ENCODE data around the gene MAPK13. TPM values are rescaled to one million over a fixed set of nuclear protein-coding genes. Genes with fewer than 3 reads are reported as not detected.
"Not testable (repeated sequence)": the region's sequence is repeated elsewhere in the genome, so short reads cannot be mapped to it uniquely, and the experiment has no call there.

The MAPK13 gene
- total and polyA plus RNA-seq, 4 donors: 2.2 to 20.3 (median 11.5) TPM

DNA sequence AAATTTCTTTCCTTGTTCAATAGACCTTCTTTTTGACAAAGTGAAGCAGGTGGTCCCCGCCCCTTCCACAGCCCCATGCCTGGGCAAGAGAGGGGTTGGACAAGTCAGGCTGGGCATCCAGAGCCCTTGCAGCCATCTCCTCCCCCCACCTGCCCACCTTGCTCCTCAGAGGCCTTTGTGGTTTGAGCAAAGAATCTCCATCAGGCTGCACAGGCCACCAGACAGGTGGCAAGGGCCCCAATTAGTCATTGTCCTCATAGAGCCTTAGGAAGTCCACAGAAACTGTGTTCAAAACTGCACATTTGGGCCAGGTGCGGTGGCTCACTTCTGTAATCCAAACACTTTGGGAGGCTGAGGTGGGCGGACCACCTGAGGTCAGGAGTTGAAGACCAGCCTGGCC lies 1.5 kb upstream of the MAPK13 start:
- Histone ChIP-seq H3K27ac (ENCODE audit: low read depth in 1 of 2, low read length in 2 of 2) (no peak overlapping the region), H3K9me3 (ENCODE audit: control insufficient read depth, low read length) (no peaks in the 10 kb centered on the region), H3K4me3 (ENCODE audit: low read length in 2 of 2) (no peak overlapping the region), H3K4me1 (ENCODE audit: control insufficient read depth in 1 of 2, insufficient read depth in 2 of 2, low read length in 2 of 2) (no peaks in the 10 kb centered on the region), H3K36me3 (ENCODE audit: control insufficient read depth in 1 of 2, insufficient read depth in 2 of 2, low read length in 1 of 2) (no peaks in the 10 kb centered on the region), H3K27me3 (ENCODE audit: control insufficient read depth in 1 of 2, insufficient read depth in 2 of 2, low read length in 1 of 2) (no peaks in the 10 kb centered on the region)
- ATAC-seq (ENCODE audit: low FRiP score): no peak
- no peak for DNase-seq
- intact Hi-C loops (cut with DNase I): loop anchor here in 1 of 2 donors (10.0 kb wide), 1 partner anchor 66 kb away; the partner anchor contains the start of gene BRPF3
- WGBS, 2 donors: 94 to 98% methylated on average over 3 of the region's 3 CpGs

DNA sequence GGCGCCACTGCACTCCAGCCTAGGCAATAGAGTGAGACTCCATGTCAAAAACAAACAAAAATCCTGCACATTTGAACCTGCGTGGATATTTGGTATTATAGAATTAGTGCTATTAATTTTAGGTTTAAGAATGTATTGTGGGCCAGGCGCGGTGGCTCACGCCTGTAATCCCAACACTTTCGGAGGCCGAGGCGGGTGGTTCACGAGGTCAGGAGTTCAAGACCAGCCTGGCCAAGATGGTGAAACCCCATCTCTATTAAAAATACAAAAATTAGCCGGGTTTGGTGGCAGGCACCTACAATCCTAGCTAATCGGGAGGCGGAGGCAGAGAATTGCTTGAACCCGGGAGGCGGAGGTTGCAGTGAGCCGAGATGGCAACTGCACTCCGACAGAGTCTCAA lies 979 bp upstream of the MAPK13 start:
- H3K4me1 ChIP-seq (ENCODE audit: control insufficient read depth in 1 of 2, insufficient read depth in 2 of 2, low read length in 2 of 2); ATAC-seq (ENCODE audit: low FRiP score); DNase-seq; H3K4me3 ChIP-seq (ENCODE audit: low read length in 2 of 2); H3K27me3 ChIP-seq (ENCODE audit: control insufficient read depth in 1 of 2, insufficient read depth in 2 of 2, low read length in 1 of 2); H3K9me3 ChIP-seq (ENCODE audit: control insufficient read depth, low read length); H3K27ac ChIP-seq (ENCODE audit: low read depth in 1 of 2, low read length in 2 of 2); H3K36me3 ChIP-seq (ENCODE audit: control insufficient read depth in 1 of 2, insufficient read depth in 2 of 2, low read length in 1 of 2): not testable (repeated sequence)
- 96 to 98% methylated on average over 16 of the region's 16 CpGs for WGBS, 2 donors
- intact Hi-C loops (cut with DNase I): loop anchor here in 1 of 2 donors (10.0 kb wide), 1 partner anchor 65 kb away; the partner anchor contains the start of gene BRPF3

GRCh38 chr6:36130667-36131510 lies 576 bp downstream of the MAPK13 start:
- Histone ChIP-seq H3K27me3 (ENCODE audit: control insufficient read depth in 1 of 2, insufficient read depth in 2 of 2, low read length in 1 of 2) (no peaks in the 10 kb centered on the region), H3K9me3 (ENCODE audit: control insufficient read depth, low read length) (no peaks in the 10 kb centered on the region), H3K4me3 (ENCODE audit: low read length in 2 of 2) (peak overlapping the region; percentile 3 to 29), H3K4me1 (ENCODE audit: control insufficient read depth in 1 of 2, insufficient read depth in 2 of 2, low read length in 2 of 2) (no peaks in the 10 kb centered on the region), H3K27ac (ENCODE audit: low read depth in 1 of 2, low read length in 2 of 2) (no peak overlapping the region), H3K36me3 (ENCODE audit: control insufficient read depth in 1 of 2, insufficient read depth in 2 of 2, low read length in 1 of 2) (no peaks in the 10 kb centered on the region)
- ATAC-seq (ENCODE audit: low FRiP score) (peak; percentile 48), DNase-seq (no peak)
- intact Hi-C loops (cut with DNase I): no loop called here
- WGBS, 2 donors: 37 to 42% methylated on average over 42 to 52 of the region's 52 CpGs

- Histone ChIP-seq H3K27ac (ENCODE audit: low read depth in 1 of 2, low read length in 2 of 2) (no peak overlapping the region), H3K27me3 (ENCODE audit: control insufficient read depth in 1 of 2, insufficient read depth in 2 of 2, low read length in 1 of 2) (no peaks in the 10 kb centered on the region), H3K36me3 (ENCODE audit: control insufficient read depth in 1 of 2, insufficient read depth in 2 of 2, low read length in 1 of 2) (no peaks in the 10 kb centered on the region), H3K4me1 (ENCODE audit: control insufficient read depth in 1 of 2, insufficient read depth in 2 of 2, low read length in 2 of 2) (no peaks in the 10 kb centered on the region), H3K4me3 (ENCODE audit: low read length in 2 of 2) (no peak overlapping the region), H3K9me3 (ENCODE audit: control insufficient read depth, low read length) (no peaks in the 10 kb centered on the region)
- intact Hi-C loops (cut with DNase I): no loop called here
- ATAC-seq (ENCODE audit: low FRiP score): no peak
- 80 to 84% methylated on average over 8 of the region's 8 CpGs for WGBS, 2 donors
- no peak for DNase-seq
Observed at GRCh38 chr6:36131511-36132245, 1.4 kb downstream of the MAPK13 start.

- Histone ChIP-seq H3K9me3 (ENCODE audit: control insufficient read depth, low read length) (no peaks in the 10 kb centered on the region), H3K4me1 (ENCODE audit: control insufficient read depth in 1 of 2, insufficient read depth in 2 of 2, low read length in 2 of 2) (no peaks in the 10 kb centered on the region), H3K36me3 (ENCODE audit: control insufficient read depth in 1 of 2, insufficient read depth in 2 of 2, low read length in 1 of 2) (no peaks in the 10 kb centered on the region), H3K27me3 (ENCODE audit: control insufficient read depth in 1 of 2, insufficient read depth in 2 of 2, low read length in 1 of 2) (no peaks in the 10 kb centered on the region), H3K4me3 (ENCODE audit: low read length in 2 of 2) (no peak overlapping the region), H3K27ac (ENCODE audit: low read depth in 1 of 2, low read length in 2 of 2) (no peak overlapping the region)
- ATAC-seq (ENCODE audit: low FRiP score): no peak
- WGBS, 2 donors: 96 to 98% methylated on average over 5 of the region's 5 CpGs
- intact Hi-C loops (cut with DNase I): no loop called here
- no peak for DNase-seq
Observed at GRCh38 chr6:36132246-36132895, 2.1 kb downstream of the MAPK13 start.

DNA sequence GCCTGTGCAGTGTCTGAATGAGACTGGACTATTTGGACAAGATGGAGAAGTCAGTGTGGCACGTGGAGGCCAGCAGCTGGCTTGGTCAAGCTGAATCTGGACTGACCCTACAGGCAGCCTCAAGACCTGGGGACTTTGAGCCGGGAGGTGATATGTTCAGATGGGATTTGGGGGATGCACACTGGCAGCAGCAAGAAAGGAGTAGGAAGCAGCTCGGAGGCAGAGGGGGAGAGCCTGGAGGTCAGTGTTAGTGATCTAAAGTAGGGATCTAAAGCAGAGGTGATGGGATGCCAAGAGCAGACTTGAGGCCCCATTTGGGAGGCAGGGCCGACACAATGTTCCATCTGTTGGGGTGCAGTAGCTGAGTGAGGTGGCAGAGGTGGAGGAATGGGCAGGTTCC lies 2.8 kb downstream of the MAPK13 start:
- Histone ChIP-seq H3K27me3 (ENCODE audit: control insufficient read depth in 1 of 2, insufficient read depth in 2 of 2, low read length in 1 of 2) (no peaks in the 10 kb centered on the region), H3K4me3 (ENCODE audit: low read length in 2 of 2) (no peak overlapping the region), H3K27ac (ENCODE audit: low read depth in 1 of 2, low read length in 2 of 2) (no peak overlapping the region), H3K4me1 (ENCODE audit: control insufficient read depth in 1 of 2, insufficient read depth in 2 of 2, low read length in 2 of 2) (no peaks in the 10 kb centered on the region), H3K9me3 (ENCODE audit: control insufficient read depth, low read length) (no peaks in the 10 kb centered on the region), H3K36me3 (ENCODE audit: control insufficient read depth in 1 of 2, insufficient read depth in 2 of 2, low read length in 1 of 2) (no peaks in the 10 kb centered on the region)
- no peak for ATAC-seq (ENCODE audit: low FRiP score)
- 93 to 96% methylated on average over 4 of the region's 4 CpGs for WGBS, 2 donors
- intact Hi-C loops (cut with DNase I): no loop called here
- no peak for DNase-seq

DNA sequence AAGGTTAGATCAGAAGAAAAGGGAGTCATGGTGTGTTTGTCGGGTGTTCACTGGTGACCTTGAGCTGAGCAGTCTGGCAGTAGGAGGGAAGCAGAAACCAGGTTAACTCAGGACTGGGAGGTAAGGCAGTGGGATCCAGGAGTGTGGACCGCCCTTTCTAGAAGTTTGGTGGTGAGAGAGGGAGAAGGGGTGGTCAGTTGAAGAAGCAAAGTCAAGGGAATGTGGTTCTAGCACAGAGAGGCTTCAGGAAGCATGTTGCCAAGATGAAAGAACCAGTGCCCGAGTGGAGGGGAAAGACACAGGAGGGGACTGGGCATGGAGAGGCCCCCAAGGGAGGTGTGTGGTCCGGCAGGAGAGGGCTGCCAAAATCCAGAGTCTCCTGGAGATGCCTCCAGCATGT lies 3.6 kb downstream of the MAPK13 start:
- H3K4me3 ChIP-seq (ENCODE audit: low read length in 2 of 2): no peak overlapping the region
- no peaks in the 10 kb centered on the region for H3K27me3 ChIP-seq (ENCODE audit: control insufficient read depth in 1 of 2, insufficient read depth in 2 of 2, low read length in 1 of 2)
- H3K9me3 ChIP-seq (ENCODE audit: control insufficient read depth, low read length): no peaks in the 10 kb centered on the region
- intact Hi-C loops (cut with DNase I): no loop called here
- no peak for ATAC-seq (ENCODE audit: low FRiP score)
- H3K4me1 ChIP-seq (ENCODE audit: control insufficient read depth in 1 of 2, insufficient read depth in 2 of 2, low read length in 2 of 2): no peaks in the 10 kb centered on the region
- 93 to 94% methylated on average over 4 of the region's 4 CpGs for WGBS, 2 donors
- no peak for DNase-seq
- no peak overlapping the region for H3K27ac ChIP-seq (ENCODE audit: low read depth in 1 of 2, low read length in 2 of 2)
- no peaks in the 10 kb centered on the region for H3K36me3 ChIP-seq (ENCODE audit: control insufficient read depth in 1 of 2, insufficient read depth in 2 of 2, low read length in 1 of 2)

DNA sequence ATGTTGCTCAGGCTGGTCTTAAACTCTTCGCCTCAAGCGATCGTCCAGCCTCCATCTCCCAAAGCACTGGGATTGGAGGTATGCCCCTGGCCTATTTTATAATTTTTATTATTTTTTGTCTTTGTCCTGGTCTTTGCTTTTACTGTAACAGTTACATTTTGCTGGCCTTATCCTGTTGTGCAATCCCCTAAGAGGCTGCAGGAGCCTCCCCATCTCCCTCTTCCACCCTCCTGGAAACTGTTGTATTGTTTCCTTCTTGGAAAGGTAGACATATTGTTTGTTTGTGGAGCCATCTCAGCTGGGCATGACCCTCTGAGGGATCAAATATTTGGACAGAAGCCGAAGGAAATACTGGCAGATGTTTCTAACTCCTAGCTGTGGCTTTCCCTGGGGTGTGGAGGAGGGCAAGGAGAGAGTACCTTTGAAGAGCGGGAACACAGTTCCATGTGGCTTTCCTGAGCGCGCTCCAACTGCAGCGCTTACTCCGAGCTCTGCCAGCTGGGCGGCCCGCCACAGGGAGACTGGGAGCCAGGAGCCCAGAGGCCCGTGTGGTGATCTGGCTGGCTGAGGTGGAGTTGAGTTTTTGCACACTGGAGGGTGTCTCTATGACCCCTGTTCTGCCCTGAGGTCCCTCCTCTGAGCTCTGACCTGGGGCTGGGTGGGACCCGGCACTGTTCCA lies 4.9 kb downstream of the MAPK13 start:
- no peaks in the 10 kb centered on the region for H3K27me3 ChIP-seq (ENCODE audit: control insufficient read depth in 1 of 2, insufficient read depth in 2 of 2, low read length in 1 of 2)
- intact Hi-C loops (cut with DNase I): no loop called here
- DNase-seq (no peak), ATAC-seq (ENCODE audit: low FRiP score) (no peak)
- no peaks in the 10 kb centered on the region for H3K36me3 ChIP-seq (ENCODE audit: control insufficient read depth in 1 of 2, insufficient read depth in 2 of 2, low read length in 1 of 2)
- no peak overlapping the region for H3K4me3 ChIP-seq (ENCODE audit: low read length in 2 of 2)
- no peaks in the 10 kb centered on the region for H3K4me1 ChIP-seq (ENCODE audit: control insufficient read depth in 1 of 2, insufficient read depth in 2 of 2, low read length in 2 of 2)
- WGBS, 2 donors: 50 to 62% methylated on average over 13 of the region's 13 CpGs
- no peak overlapping the region for H3K27ac ChIP-seq (ENCODE audit: low read depth in 1 of 2, low read length in 2 of 2)
- H3K9me3 ChIP-seq (ENCODE audit: control insufficient read depth, low read length): no peaks in the 10 kb centered on the region

All from aorta (tissue), 5 donors.